ENCODE results near the gene FOXO3. TPM values are rescaled to one million over a fixed set of nuclear protein-coding genes. Genes with fewer than 3 reads are reported as not detected.

The FOXO3 gene
- total and polyA plus RNA-seq, 2 of the 8 experiments (the other 6 are each of a cell fraction or from before 2014, with no cell fraction given) = 13.1 to 19.3 TPM

- TF ChIP-seq TEAD4 (IDR thresholded peaks at IDR 0.05; ENCODE audit: low read depth, low read length) = no peak
- TF ChIP-seq KDM4A (IDR thresholded peaks at IDR 0.05; ENCODE audit: low read depth, low read length, severe bottlenecking) = no peak
Observed at GRCh38 chr6:108687921-108688320, 127.2 kb downstream of the FOXO3 start (continued).
